Activated naive CD8-positive, alpha-beta T cell treated with anti-CD3 and anti-CD28 coated beads, Interleukin-2, amount 10 ng/mL, durations not matched to agents 7 days and 5 days (primary cell): Measurements from ENCODE around the gene RANBP6. TPM values are rescaled to one million over a fixed set of nuclear protein-coding genes. Genes with fewer than 3 reads are reported as not detected.
"Not testable (repeated sequence)": the region's sequence is repeated elsewhere in the genome, so short reads cannot be mapped to it uniquely, and the experiment has no call there.

Experiments
- ATAC-seq: fragments of 150-1000 bp; cut with Tn5 transposase; one replicate; pipeline ENCODE4 v1.10.0; 2021; ENCODE audit warnings: low read depth, moderate library complexity
- POLR2A ChIA-PET: fragments of 350-600 bp; sonication (Branson Sonifier 250); formaldehyde crosslinking; loops from one replicate; lab custom pipeline; 2021; ENCODE audit warnings: antibody characterized with exemption; lab: Charles Lee
- DNase-seq: peaks from one replicate; pipeline ENCODE4 v3.0.0; 2021
- H3K27ac Mint-ChIP-seq: one replicate; pipeline ENCODE4 v1.8.0; 2022; ENCODE audit warnings: mild to moderate bottlenecking, mixed read lengths
- H3K27me3 Mint-ChIP-seq: one replicate; pipeline ENCODE4 v1.8.0; 2022; ENCODE audit warnings: mild to moderate bottlenecking, moderate library complexity, mixed read lengths
- H3K36me3 Mint-ChIP-seq: one replicate; pipeline ENCODE4 v1.8.0; 2021; ENCODE audit warnings: mild to moderate bottlenecking, mixed read lengths
- H3K4me1 Mint-ChIP-seq: one replicate; pipeline ENCODE4 v1.8.0; 2021; ENCODE audit warnings: mixed read lengths
- H3K4me3 Mint-ChIP-seq: one replicate; pipeline ENCODE4 v1.8.0; 2022; ENCODE audit warnings: mild to moderate bottlenecking, moderate library complexity, mixed read lengths
- H3K9me3 Mint-ChIP-seq: one replicate; pipeline ENCODE4 v1.8.0; 2021; ENCODE audit warnings: mixed read lengths
- total RNA-seq, 2 experiments: library from RNA; stranded (reverse); gene quantifications; one replicate each; pipeline ENCODE4 v1.2.3, GENCODE V29; 2021

Gene RANBP6
- total RNA-seq, 2 experiments from 2014 or later = 25.2 to 27.7 TPM

- DNase-seq = no peak
- Mint-ChIP-seq H3K27ac (no peak overlapping the region), H3K4me3 (no peak overlapping the region), H3K4me1 (no peaks in the 10 kb centered on the region), H3K9me3 (no peaks in the 10 kb centered on the region), H3K27me3 (peaks cover 19% of the 10 kb centered on the region), H3K36me3 (no peaks in the 10 kb centered on the region)
- POLR2A ChIA-PET = no interaction called here
- peak; percentile 36 for ATAC-seq
These were observed 19.5 kb upstream of the RANBP6 start for GRCh38 chr9:6034954-6035353.

DNA sequence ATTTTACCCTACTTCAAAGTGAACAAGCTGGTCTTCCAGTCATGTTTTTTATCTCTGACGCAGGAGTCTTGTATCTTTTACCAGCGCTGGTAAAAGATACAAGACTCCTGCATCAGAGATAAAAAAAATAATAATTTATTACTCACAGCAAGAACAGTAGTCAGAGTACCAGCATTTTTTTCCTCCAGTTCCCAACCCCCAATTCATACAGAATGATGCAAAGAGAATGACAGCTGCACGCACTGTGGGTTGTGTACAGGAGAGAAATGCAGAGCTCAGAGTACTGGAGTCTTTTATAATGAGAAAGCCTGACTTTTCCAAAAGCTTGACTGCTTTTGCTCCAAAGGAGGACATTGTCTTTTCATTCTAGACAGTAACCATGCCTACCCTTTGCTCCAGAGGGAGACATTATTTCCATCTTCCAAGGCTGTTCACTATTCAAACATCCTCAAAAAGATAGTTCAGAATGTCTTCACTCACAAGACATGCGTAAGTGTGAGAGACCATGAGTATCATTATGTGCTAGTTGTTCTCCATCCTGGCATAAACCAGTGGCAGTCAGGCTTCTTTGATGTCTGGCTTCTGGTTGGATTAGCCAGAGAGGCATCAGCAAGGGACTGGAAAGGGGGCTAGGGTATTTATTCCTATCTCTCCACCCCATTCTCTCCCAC, 14.3 kb upstream of the RANBP6 start:
- DNase-seq (no peak), ATAC-seq (no peak)
- Mint-ChIP-seq H3K9me3 (no peaks in the 10 kb centered on the region), H3K36me3 (no peaks in the 10 kb centered on the region), H3K4me3 (no peak overlapping the region), H3K27me3 (peaks cover 22% of the 10 kb centered on the region), H3K4me1 (no peaks in the 10 kb centered on the region), H3K27ac (no peak overlapping the region)
- POLR2A ChIA-PET = no interaction called here

DNA sequence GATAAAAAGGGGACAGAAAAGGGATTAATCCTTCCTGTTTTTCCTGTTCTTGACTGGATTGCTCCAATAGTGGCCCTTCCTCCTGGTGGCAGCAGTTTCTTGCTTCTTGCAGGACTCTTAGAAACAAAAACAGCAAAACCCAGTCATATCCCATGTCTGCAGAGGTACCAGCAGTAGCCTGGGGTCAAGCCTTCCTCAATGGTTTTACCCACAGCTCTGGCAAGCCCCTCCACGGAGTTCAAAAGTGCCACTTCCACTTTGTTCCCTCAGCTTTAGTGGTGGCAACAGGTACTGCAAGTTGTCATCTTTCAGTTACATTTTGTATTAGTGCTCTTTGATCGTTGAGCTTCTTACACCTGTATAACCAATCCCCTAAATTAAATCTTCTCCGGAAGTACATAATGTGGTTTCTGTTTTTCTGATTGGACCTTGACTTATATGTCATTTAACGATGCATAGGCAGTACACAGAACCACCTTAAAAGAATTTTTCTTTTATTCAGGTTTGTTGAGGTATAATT, 8.7 kb upstream of the RANBP6 start:
- no peak for DNase-seq
- peaks cover 4% of the 10 kb centered on the region for H3K4me1 Mint-ChIP-seq
- ATAC-seq = peak; percentile 63

DNA sequence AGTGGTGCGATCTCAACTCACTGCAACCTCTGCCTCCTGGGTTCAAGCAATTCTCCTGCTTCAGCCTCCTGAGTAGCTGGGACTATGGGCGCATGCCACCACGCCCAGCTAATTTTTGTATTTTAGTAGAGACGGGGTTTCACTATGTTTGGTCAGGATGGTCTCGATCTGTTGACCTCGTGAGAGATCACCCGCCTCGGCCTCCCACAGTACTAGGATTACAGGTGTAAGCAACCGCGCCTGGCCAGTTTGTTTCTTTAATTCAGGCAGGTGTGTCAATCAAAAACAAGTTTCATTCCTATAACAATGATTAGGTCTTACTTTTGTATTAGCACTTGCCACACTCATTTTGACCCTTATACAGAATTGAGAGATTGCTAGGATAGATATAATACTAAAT, 1.6 kb upstream of the RANBP6 start:
- H3K9me3 Mint-ChIP-seq, ATAC-seq, DNase-seq, H3K27me3 Mint-ChIP-seq, H3K27ac Mint-ChIP-seq, H3K4me3 Mint-ChIP-seq: not testable (repeated sequence)
- H3K36me3 Mint-ChIP-seq = peaks cover 24% of the 10 kb centered on the region
- POLR2A ChIA-PET = interaction anchor here (2.6 kb wide), 1 partner anchor 10 kb away, joined by 20 read pairs; a partner anchor contains a TSS
- H3K4me1 Mint-ChIP-seq = peaks cover 18% of the 10 kb centered on the region

More for the DNA sequence above, 8.7 kb upstream of the RANBP6 start:
- Mint-ChIP-seq H3K27me3 (peaks cover 15% of the 10 kb centered on the region), H3K27ac (no peak overlapping the region), H3K9me3 (no peaks in the 10 kb centered on the region), H3K4me3 (peak overlapping the region; percentile 42), H3K36me3 (no peaks in the 10 kb centered on the region)
- POLR2A ChIA-PET = interaction anchor here (0.7 to 1.0 kb wide), 2 partner anchors 8 to 16 kb away, joined by 3 to 4 read pairs; partner anchors contain the start of gene RANBP6

- peaks cover 35% of the 10 kb centered on the region for H3K36me3 Mint-ChIP-seq
- no peak for ATAC-seq
- peaks cover 27% of the 10 kb centered on the region for H3K4me1 Mint-ChIP-seq
These were observed 654 bp downstream of the RANBP6 start for GRCh38 chr9:6014670-6015270.

DNA sequence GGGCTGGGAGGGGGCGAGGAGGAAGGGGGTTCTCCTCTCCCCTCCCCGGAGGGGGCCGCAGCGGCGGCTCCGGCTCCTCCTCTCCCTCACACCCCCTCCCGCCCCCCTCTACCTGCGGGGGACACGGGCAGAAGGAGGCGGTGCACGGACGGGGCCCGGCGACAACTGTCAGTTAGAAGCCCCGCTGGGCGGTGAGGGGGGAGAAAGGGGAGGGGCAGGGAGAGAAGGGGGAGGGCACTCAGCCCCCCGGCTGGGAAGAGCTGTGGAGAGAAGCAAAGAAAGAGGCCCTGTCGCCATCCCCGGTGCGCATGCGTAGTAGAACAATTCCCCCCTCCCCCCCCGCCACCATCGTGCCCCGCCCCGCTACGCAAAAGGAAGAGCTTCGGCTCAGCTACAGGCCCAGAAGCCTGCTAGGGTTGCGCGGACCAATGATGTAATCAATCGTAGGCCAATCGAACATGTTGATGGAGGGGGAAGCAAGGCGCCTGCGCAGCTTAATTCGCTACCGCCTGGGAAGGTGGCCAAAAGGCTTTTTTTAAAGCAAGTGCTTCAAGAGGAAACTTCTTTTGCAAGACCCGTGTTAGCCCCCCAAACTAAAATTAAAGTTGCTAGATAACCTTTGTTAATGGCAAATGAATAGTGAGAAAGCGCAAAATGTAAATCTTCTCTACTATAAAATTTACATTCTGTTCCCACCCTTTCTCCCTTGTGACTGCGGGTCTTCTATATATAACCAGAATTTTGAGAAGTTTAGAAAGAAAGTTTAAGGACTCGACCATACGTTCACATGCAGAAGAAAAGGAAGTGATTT, 7.0 kb downstream of the RANBP6 start:
- peak; percentile 87 for DNase-seq
- Mint-ChIP-seq H3K27me3 (no peaks in the 10 kb centered on the region), H3K4me1 (peaks cover 38% of the 10 kb centered on the region), H3K9me3 (no peaks in the 10 kb centered on the region), H3K27ac (peak overlapping the region; percentile 86), H3K36me3 (peaks cover 32% of the 10 kb centered on the region), H3K4me3 (peak overlapping the region; percentile 81)
- POLR2A ChIA-PET = interaction anchor here (0.7 to 3.1 kb wide), 13 partner anchors 8 to 1267 kb away, joined by 3 to 21 read pairs (median 5); partner anchors contain the start of genes AK3, ERMP1, RANBP6 and RIC1
- ATAC-seq = peak; percentile 77

More at GRCh38 chr9:6014670-6015270, 654 bp downstream of the RANBP6 start:
- POLR2A ChIA-PET = interaction anchor here (0.7 to 2.6 kb wide), 8 partner anchors 7 to 399 kb away, joined by 3 to 20 read pairs (median 6); partner anchors contain the start of genes ERMP1 and UHRF2
- no peaks in the 10 kb centered on the region for H3K27me3 Mint-ChIP-seq
- H3K9me3 Mint-ChIP-seq = no peaks in the 10 kb centered on the region
- peak overlapping the region; percentile 95 for H3K4me3 Mint-ChIP-seq
- H3K27ac Mint-ChIP-seq = peak overlapping the region; percentile 97
- no peak for DNase-seq

- peaks cover 27% of the 10 kb centered on the region for H3K36me3 Mint-ChIP-seq
- no peaks in the 10 kb centered on the region for H3K9me3 Mint-ChIP-seq
- POLR2A ChIA-PET = interaction anchor here (0.7 to 3.1 kb wide), 10 partner anchors 8 to 1267 kb away, joined by 3 to 21 read pairs (median 6); partner anchors contain the start of genes AK3, ERMP1, RANBP6 and RIC1
- H3K4me1 Mint-ChIP-seq = peaks cover 33% of the 10 kb centered on the region
- ATAC-seq (peak; percentile 43), DNase-seq (no peak)
- H3K4me3 Mint-ChIP-seq = peak overlapping the region; percentile 90
- H3K27me3 Mint-ChIP-seq = no peaks in the 10 kb centered on the region
- peak overlapping the region; percentile 85 for H3K27ac Mint-ChIP-seq
These were observed 7.7 kb downstream of the RANBP6 start for GRCh38 chr9:6007770-6008168.

DNA sequence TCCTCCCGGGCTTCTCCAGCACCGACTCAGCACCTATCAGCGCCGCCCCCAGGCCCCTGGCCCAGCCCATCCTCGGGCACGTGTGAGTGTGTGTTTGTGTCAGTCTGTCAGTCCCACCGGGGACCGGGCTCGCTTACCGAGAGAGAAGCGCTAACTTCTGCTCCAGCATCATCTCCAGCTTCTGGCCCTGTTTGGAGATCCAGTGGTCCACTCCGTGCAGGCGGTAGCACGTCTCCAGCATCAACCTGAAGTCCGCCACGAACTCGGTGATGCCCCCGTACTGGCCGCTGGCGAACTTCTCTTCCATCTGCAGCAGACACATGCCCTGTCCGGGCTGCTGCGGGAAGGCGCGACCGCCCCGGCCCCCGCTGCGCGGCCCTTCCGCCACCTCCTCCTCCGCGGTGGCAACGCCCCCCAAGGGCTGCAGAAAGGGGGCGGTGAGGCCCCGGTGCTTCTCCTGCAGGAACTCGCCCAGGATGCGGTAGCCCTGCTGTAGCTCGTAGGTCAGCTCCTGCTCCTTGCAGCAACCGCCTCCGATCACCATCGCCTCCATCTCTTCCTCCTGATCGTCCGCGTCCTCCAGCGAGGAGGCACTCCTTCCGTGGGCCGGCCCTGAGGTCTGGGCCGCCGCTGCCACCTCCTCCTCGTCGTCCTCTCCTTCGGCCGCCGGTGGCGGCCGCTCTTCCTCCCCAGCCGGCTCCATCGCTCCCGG, 8.2 kb downstream of the RANBP6 start:
- DNase-seq = peak; percentile 90
- H3K27ac Mint-ChIP-seq = peak overlapping the region; percentile 85
- POLR2A ChIA-PET = interaction anchor here (0.6 to 3.1 kb wide), 7 partner anchors 9 to 379 kb away, joined by 3 to 21 read pairs (median 3); partner anchors contain the start of genes ERMP1, RANBP6 and RIC1
- peak overlapping the region; percentile 90 for H3K4me3 Mint-ChIP-seq
- H3K36me3 Mint-ChIP-seq = peaks cover 22% of the 10 kb centered on the region
- H3K9me3 Mint-ChIP-seq = no peaks in the 10 kb centered on the region
- ATAC-seq = peak; percentile 83
- H3K27me3 Mint-ChIP-seq = no peaks in the 10 kb centered on the region
- H3K4me1 Mint-ChIP-seq = peaks cover 31% of the 10 kb centered on the region

- peaks cover 18% of the 10 kb centered on the region for H3K36me3 Mint-ChIP-seq
- no peak for DNase-seq
- H3K4me1 Mint-ChIP-seq = peaks cover 28% of the 10 kb centered on the region
- no peaks in the 10 kb centered on the region for H3K9me3 Mint-ChIP-seq
- POLR2A ChIA-PET = interaction anchor here (0.6 to 3.1 kb wide), 5 partner anchors 9 to 378 kb away, joined by 3 to 21 read pairs (median 11); partner anchors contain the start of genes ERMP1, RANBP6 and RIC1
- H3K27me3 Mint-ChIP-seq = no peaks in the 10 kb centered on the region
- no peak for ATAC-seq
- peak overlapping the region; percentile 85 for H3K27ac Mint-ChIP-seq
- peak overlapping the region; percentile 90 for H3K4me3 Mint-ChIP-seq
These were observed 8.7 kb downstream of the RANBP6 start for GRCh38 chr9:6006749-6007057.

- POLR2A ChIA-PET = no interaction called here
- ATAC-seq (no peak), DNase-seq (no peak)
- Mint-ChIP-seq H3K36me3 (peaks cover 22% of the 10 kb centered on the region), H3K27ac (no peak overlapping the region), H3K4me3 (no peak overlapping the region), H3K4me1 (peaks cover 28% of the 10 kb centered on the region), H3K27me3 (no peaks in the 10 kb centered on the region), H3K9me3 (no peaks in the 10 kb centered on the region)
These were observed 14.5 kb downstream of the RANBP6 start for GRCh38 chr9:6000955-6001354.

DNA sequence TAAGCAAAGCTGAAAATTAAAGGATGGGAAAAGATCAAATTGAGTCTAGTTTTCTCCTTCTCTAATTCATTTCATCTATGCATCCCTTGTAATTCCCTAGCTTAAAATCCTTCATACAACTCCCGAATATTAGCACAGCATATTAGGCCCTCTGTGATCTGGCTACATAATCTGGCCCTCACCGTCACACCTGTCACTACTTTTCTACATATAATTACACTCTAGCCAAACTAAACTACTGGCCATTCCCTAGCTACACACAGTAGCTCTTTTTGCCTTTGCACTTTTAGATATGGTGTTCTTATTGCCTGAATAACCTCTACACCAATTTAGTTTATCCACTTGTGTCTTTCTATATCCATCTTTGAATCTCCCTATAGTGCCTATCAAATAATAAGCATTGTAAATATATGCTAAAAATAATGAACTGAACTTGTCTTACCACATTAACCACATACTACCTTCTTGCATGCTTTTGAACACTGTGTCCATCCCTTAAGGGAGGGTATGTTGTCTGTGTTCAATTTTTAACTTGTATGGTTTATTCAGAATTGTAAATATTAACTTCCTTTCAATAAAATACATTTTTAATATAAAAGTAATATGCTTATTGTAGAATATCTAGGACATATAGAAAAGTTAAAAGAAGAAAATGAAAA, 15.9 kb downstream of the RANBP6 start:
- Mint-ChIP-seq H3K27ac (no peak overlapping the region), H3K27me3 (no peaks in the 10 kb centered on the region), H3K36me3 (peaks cover 26% of the 10 kb centered on the region), H3K9me3 (no peaks in the 10 kb centered on the region), H3K4me1 (peaks cover 28% of the 10 kb centered on the region), H3K4me3 (no peak overlapping the region)
- POLR2A ChIA-PET = no interaction called here
- no peak for ATAC-seq
- no peak for DNase-seq

DNA sequence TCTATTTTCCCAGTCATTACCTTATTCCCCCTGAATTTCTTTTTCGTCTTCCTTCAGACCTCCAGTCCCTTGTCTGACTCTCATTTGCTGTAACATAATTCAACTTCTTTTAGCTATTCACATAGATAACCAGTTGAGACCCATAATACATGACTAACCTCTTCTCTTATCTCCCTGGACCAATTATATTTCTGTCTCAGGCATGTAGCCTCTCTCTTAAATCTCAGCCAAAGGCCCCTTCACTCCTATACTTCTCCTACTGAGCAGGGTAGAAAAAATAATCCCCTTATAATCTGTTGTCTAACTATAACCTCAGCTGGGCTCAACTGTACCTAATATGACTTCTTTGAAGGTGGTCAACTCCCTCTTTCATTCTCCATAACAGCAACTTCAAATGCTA, 20.9 kb downstream of the RANBP6 start:
- no peak overlapping the region for H3K4me3 Mint-ChIP-seq
- peaks cover 6% of the 10 kb centered on the region for H3K4me1 Mint-ChIP-seq
- no peak overlapping the region for H3K27ac Mint-ChIP-seq
- peaks cover 18% of the 10 kb centered on the region for H3K36me3 Mint-ChIP-seq
- no peak for DNase-seq
- H3K9me3 Mint-ChIP-seq = no peaks in the 10 kb centered on the region
- ATAC-seq = no peak
- no peaks in the 10 kb centered on the region for H3K27me3 Mint-ChIP-seq
- POLR2A ChIA-PET = interaction anchor here (1.0 kb wide), 1 partner anchor 161 kb away, joined by 3 read pairs; the partner anchor contains the start of gene ERMP1
